SK-N-SH (cell line): ENCODE results near the gene TRMT1. TPM values are rescaled to one million over a fixed set of nuclear protein-coding genes. Genes with fewer than 3 reads are reported as not detected.
A peak's percentile ranks its signal among the peaks of the same experiment; 100 is the strongest.

Source experiments
- CHD2 ChIP-seq: fragments of 150-350 bp; IDR thresholded peaks from 2 replicates; pipeline ENCODE4 v1.6.1; 2018; ENCODE audit warnings: low read length; ENCODE audit not compliant: partially characterized antibody
- CTCF ChIP-seq: fragments of 200-600 bp; sonication (generic); IDR thresholded peaks from 2 replicates; pipeline ENCODE4 v1.6.1; 2017; ENCODE audit warnings: antibody characterized with exemption, mild to moderate bottlenecking, moderate library complexity
- ELF1 ChIP-seq: IDR thresholded peaks from 2 replicates; pipeline ENCODE4 v1.4.0; 2012
- EP300 ChIP-seq, 2 experiments: IDR thresholded peaks; 2 replicates each; pipeline versions ENCODE4 v1.4.0 to v1.6.1; 2012; ENCODE audit warnings: borderline replicate concordance in 1 of 2, low read depth in 1 of 2, low read length in 1 of 2
- FOSL2 ChIP-seq: IDR thresholded peaks from 2 replicates; pipeline ENCODE4 v1.4.0; 2012; ENCODE audit warnings: low read depth, mild to moderate bottlenecking, moderate library complexity, borderline replicate concordance
- FOXJ3 ChIP-seq: sonication (generic); formaldehyde crosslinking; IDR thresholded peaks from 2 replicates; pipeline ENCODE4 v1.5.1; 2020; ENCODE audit warnings: mild to moderate bottlenecking, missing genetic modification reagents
- FOXM1 ChIP-seq: IDR thresholded peaks from 2 replicates; pipeline ENCODE4 v1.4.0; 2012; ENCODE audit warnings: low read depth, mild to moderate bottlenecking
- GATA2 ChIP-seq: sonication (generic); formaldehyde crosslinking; IDR thresholded peaks from 2 replicates; pipeline ENCODE4 v1.5.0; 2020; ENCODE audit warnings: mild to moderate bottlenecking, missing genetic modification reagents
- JUND ChIP-seq: IDR thresholded peaks from 2 replicates; pipeline ENCODE4 v1.4.0; 2012
- MEF2A ChIP-seq: IDR thresholded peaks from 2 replicates; pipeline ENCODE4 v1.4.0; 2012; ENCODE audit warnings: low read depth, borderline replicate concordance
- MXI1 ChIP-seq: IDR thresholded peaks from 2 replicates; pipeline ENCODE4 v1.6.1; 2012; ENCODE audit warnings: mild to moderate bottlenecking, low read depth, low read length, improper control_type of control experiment
- NFIC ChIP-seq: IDR thresholded peaks from 2 replicates; pipeline ENCODE4 v1.4.0; 2012; ENCODE audit warnings: borderline replicate concordance
- PBX3 ChIP-seq: IDR thresholded peaks from 2 replicates; pipeline ENCODE4; 2012
- RAD21 ChIP-seq: IDR thresholded peaks from 2 replicates; pipeline ENCODE4 v1.6.1; 2012; ENCODE audit warnings: mild to moderate bottlenecking, low read length
- RXRA ChIP-seq: IDR thresholded peaks from 2 replicates; pipeline ENCODE4 v1.4.0; 2012; ENCODE audit warnings: low read depth, mild to moderate bottlenecking, borderline replicate concordance
- SMC3 ChIP-seq: IDR thresholded peaks from 2 replicates; pipeline ENCODE4 v1.6.1; 2012; ENCODE audit warnings: low read depth, low read length, improper control_type of control experiment
- TAF1 ChIP-seq: IDR thresholded peaks from 2 replicates; pipeline ENCODE4 v1.6.1; 2012; ENCODE audit warnings: low read depth, mild to moderate bottlenecking, low read length, moderate library complexity, borderline replicate concordance
- TCF12 ChIP-seq: IDR thresholded peaks from 2 replicates; pipeline ENCODE4 v1.4.0; 2012
- YY1 ChIP-seq: IDR thresholded peaks from 2 replicates; pipeline ENCODE4 v1.4.0; 2012; ENCODE audit warnings: low read depth, mild to moderate bottlenecking
- polyA plus RNA-seq, 3 experiments: library from polyadenylated mRNA; depleted of rRNA; stranded (reverse); fragments of >200 nt; gene quantifications; 2 replicates each; pipeline ENCODE4 v1.2.3, GENCODE V29; 2012
- TF ChIP-seq, protein P1 (sequence below): IDR thresholded peaks from 2 replicates; pipeline ENCODE4 v1.6.1; 2012; ENCODE audit warnings: mild to moderate bottlenecking, low read depth, low read length, moderate library complexity
- TF ChIP-seq, protein P2 (sequence below): IDR thresholded peaks from 2 replicates; pipeline ENCODE4 v1.4.0; 2012; ENCODE audit warnings: low read depth
- TF ChIP-seq, protein P3 (sequence below): fragments of 150-350 bp; IDR thresholded peaks from 2 replicates; pipeline ENCODE4 v1.6.1; 2016; ENCODE audit warnings: mild to moderate bottlenecking, low read depth, low read length

TRMT1 gene
- polyA plus RNA-seq, 1 of the 3 experiments (the other 2 are of a cell fraction) = 64.9 TPM

- TF ChIP-seq FOXJ3 (CRISPR knock-in tag) = no peak
- no peak for TF ChIP-seq FOSL2
- no peak for TF ChIP-seq TCF12
- TF ChIP-seq JUND = no peak
- peak; percentile 16; the same call in 1 of the 2 replicates for TF ChIP-seq SMC3
- no peak for TF ChIP-seq EP300 (IDR thresholded peaks at IDR 0.05; ENCODE audit: borderline replicate concordance in 1 of 2, low read depth in 1 of 2, low read length in 1 of 2)
- no peak; the same call in 1 of the 2 replicates for TF ChIP-seq RAD21
- peak; percentile 95 for TF ChIP-seq MXI1
- peak; percentile 44 for TF ChIP-seq CHD2
- TF ChIP-seq, protein P1, sequence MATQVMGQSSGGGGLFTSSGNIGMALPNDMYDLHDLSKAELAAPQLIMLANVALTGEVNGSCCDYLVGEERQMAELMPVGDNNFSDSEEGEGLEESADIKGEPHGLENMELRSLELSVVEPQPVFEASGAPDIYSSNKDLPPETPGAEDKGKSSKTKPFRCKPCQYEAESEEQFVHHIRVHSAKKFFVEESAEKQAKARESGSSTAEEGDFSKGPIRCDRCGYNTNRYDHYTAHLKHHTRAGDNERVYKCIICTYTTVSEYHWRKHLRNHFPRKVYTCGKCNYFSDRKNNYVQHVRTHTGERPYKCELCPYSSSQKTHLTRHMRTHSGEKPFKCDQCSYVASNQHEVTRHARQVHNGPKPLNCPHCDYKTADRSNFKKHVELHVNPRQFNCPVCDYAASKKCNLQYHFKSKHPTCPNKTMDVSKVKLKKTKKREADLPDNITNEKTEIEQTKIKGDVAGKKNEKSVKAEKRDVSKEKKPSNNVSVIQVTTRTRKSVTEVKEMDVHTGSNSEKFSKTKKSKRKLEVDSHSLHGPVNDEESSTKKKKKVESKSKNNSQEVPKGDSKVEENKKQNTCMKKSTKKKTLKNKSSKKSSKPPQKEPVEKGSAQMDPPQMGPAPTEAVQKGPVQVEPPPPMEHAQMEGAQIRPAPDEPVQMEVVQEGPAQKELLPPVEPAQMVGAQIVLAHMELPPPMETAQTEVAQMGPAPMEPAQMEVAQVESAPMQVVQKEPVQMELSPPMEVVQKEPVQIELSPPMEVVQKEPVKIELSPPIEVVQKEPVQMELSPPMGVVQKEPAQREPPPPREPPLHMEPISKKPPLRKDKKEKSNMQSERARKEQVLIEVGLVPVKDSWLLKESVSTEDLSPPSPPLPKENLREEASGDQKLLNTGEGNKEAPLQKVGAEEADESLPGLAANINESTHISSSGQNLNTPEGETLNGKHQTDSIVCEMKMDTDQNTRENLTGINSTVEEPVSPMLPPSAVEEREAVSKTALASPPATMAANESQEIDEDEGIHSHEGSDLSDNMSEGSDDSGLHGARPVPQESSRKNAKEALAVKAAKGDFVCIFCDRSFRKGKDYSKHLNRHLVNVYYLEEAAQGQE = no peak; the same call in 1 of the 2 replicates
- TF ChIP-seq FOXM1 = no peak
- peak; percentile 72; the same call in 1 of the 2 replicates for TF ChIP-seq MEF2A
- TF ChIP-seq, protein P2, sequence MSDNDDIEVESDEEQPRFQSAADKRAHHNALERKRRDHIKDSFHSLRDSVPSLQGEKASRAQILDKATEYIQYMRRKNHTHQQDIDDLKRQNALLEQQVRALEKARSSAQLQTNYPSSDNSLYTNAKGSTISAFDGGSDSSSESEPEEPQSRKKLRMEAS = peak; percentile 95
- TF ChIP-seq TAF1 = peak; percentile 94
- TF ChIP-seq YY1 = 0 out of 2 replicates have a peak, but pooled peaks have one; percentile 34
- TF ChIP-seq ELF1 = peak; percentile 57
- TF ChIP-seq GATA2 (CRISPR knock-in tag) = no peak
- peak; percentile 20; the same call in 1 of the 2 replicates for TF ChIP-seq RXRA
- TF ChIP-seq PBX3 = peak; percentile 22; the same call in 1 of the 2 replicates
- no peak for TF ChIP-seq CTCF
- peak; percentile 14; the same call in 1 of the 2 replicates for TF ChIP-seq NFIC
- TF ChIP-seq, protein P3, sequence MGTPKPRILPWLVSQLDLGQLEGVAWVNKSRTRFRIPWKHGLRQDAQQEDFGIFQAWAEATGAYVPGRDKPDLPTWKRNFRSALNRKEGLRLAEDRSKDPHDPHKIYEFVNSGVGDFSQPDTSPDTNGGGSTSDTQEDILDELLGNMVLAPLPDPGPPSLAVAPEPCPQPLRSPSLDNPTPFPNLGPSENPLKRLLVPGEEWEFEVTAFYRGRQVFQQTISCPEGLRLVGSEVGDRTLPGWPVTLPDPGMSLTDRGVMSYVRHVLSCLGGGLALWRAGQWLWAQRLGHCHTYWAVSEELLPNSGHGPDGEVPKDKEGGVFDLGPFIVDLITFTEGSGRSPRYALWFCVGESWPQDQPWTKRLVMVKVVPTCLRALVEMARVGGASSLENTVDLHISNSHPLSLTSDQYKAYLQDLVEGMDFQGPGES = no peak
These were observed 35.2 kb upstream of the TRMT1 start (continued) for GRCh38 chr19:13151605-13152355.
